Panc1 (cell line): ENCODE measurements around the gene SLC25A13. TPM values are rescaled to one million over a fixed set of nuclear protein-coding genes. Genes with fewer than 3 reads are reported as not detected.

ENCODE experiments used
- ATAC-seq: fragments of 200-7000 bp; cut with Tn5 transposase; 2 replicates; pipeline ENCODE4 v1.9.1; 2020; ENCODE audit warnings: mild to moderate bottlenecking, moderate library complexity
- BruUV-seq: library from RNA; stranded (reverse); fragments of 400-500 nt; replicated peaks from 2 replicates; lab custom pipeline; 2021; lab: Mats Ljungman, UMichigan
- CTCF ChIA-PET: fragments of 300-600 bp; sonication (Branson Sonifier 250); formaldehyde crosslinking; loops from one replicate; lab custom pipeline; 2022; ENCODE audit warnings: antibody characterized with exemption; lab: Charles Lee
- POLR2A ChIA-PET: fragments of 300-600 bp; sonication (Branson Sonifier 250); formaldehyde crosslinking; loops from one replicate; lab custom pipeline; 2022; ENCODE audit warnings: antibody characterized with exemption; lab: Charles Lee
- DNase-seq: peaks from one replicate; pipeline ENCODE4 v3.0.0-alpha.2; 2010; ENCODE audit warnings: low read depth, low spot score
- H3K27ac ChIP-seq: 2 replicates; pipeline ENCODE4 v1.5.1; 2011; ENCODE audit warnings: mild to moderate bottlenecking, low read length, inconsistent platforms
- H3K27me3 ChIP-seq: fragments of 200-500 bp; sonication (Bioruptor generic); 2 replicates; pipeline ENCODE4 v1.6.0; 2014; ENCODE audit warnings: low read length, inconsistent platforms; ENCODE audit not compliant: control insufficient read depth, insufficient read depth
- H3K36me3 ChIP-seq: fragments of 200-500 bp; sonication (Bioruptor generic); 2 replicates; pipeline ENCODE4 v1.5.1; 2014; ENCODE audit warnings: inconsistent platforms, mild to moderate bottlenecking, low read length, moderate library complexity; ENCODE audit not compliant: control insufficient read depth, insufficient read depth
- H3K4me1 ChIP-seq: 2 replicates; pipeline ENCODE4 v1.5.1; 2011; ENCODE audit warnings: inconsistent platforms, mild to moderate bottlenecking, low read length, moderate library complexity; ENCODE audit not compliant: control insufficient read depth, insufficient read depth
- H3K4me3 ChIP-seq, 2 experiments: 2 replicates each; pipeline ENCODE4 v1.5.1; 2011 to 2012; ENCODE audit warnings: low read depth in 2 of 2, low read length in 2 of 2, mild to moderate bottlenecking in 2 of 2, inconsistent platforms in 1 of 2, moderate library complexity in 1 of 2
- H3K9me3 ChIP-seq: fragments of 200-500 bp; sonication (Bioruptor generic); 2 replicates; pipeline ENCODE4 v1.5.1; 2014; ENCODE audit warnings: low read depth, mild to moderate bottlenecking, inconsistent platforms, low read length, moderate library complexity; ENCODE audit not compliant: control insufficient read depth, insufficient read depth
- CTCF ChIP-seq: fragments of 450-650 bp; IDR thresholded peaks from 2 replicates; pipeline ENCODE4 v1.5.1; 2017; ENCODE audit warnings: mild to moderate bottlenecking
- POLR2AphosphoS5 ChIP-seq: IDR thresholded peaks from 2 replicates; pipeline ENCODE4 v1.6.1; 2012; ENCODE audit warnings: mild to moderate bottlenecking, low read depth, low read length, moderate library complexity
- REST ChIP-seq, 2 experiments: IDR thresholded peaks; 2 replicates each; pipeline ENCODE4 v1.6.1; 2011 to 2012; ENCODE audit warnings: low read depth in 2 of 2, control low read depth in 1 of 2, low read length in 1 of 2, mild to moderate bottlenecking in 1 of 2, moderate library complexity in 1 of 2; ENCODE audit not compliant: insufficient read depth in 1 of 2
- SIN3A ChIP-seq: IDR thresholded peaks from 2 replicates; pipeline ENCODE4 v1.6.1; 2012; ENCODE audit warnings: low read depth, mild to moderate bottlenecking, low read length, moderate library complexity, borderline replicate concordance; ENCODE audit not compliant: insufficient read depth
- TCF7L2 ChIP-seq: IDR thresholded peaks from 2 replicates; pipeline ENCODE4 v1.6.1; 2011; ENCODE audit warnings: mild to moderate bottlenecking, low read depth, low read length, inconsistent platforms
- in situ Hi-C: cut with HindIII; loops from 2 replicates; pipeline ENCODE4 v1.10.0; 2016; ENCODE audit warnings: low sequenced_read_pairs, low pct_unique_long_range_greater_than_20kb
- intact Hi-C: fragments of 100-400 bp; cut with micrococcal nuclease; formaldehyde crosslinking; loops from one replicate; pipeline ENCODE4 v1.10.0; 2022; ENCODE audit not compliant: unreplicated experiment
- total RNA-seq: library from RNA; stranded (reverse); gene quantifications from one replicate; pipeline ENCODE4 v1.2.1, GENCODE V29; 2021; ENCODE audit not compliant: unreplicated experiment

SLC25A13 gene
- total RNA-seq, 1 experiment from 2014 or later: 69.4 TPM

- Histone ChIP-seq H3K9me3 (no peaks in the 10 kb centered on the region), H3K4me1 (no peaks in the 10 kb centered on the region), H3K27ac (no peak overlapping the region), H3K27me3 (no peaks in the 10 kb centered on the region), H3K4me3 (no peak overlapping the region), H3K36me3 (no peaks in the 10 kb centered on the region)
- in situ Hi-C loops (no loop called here), intact Hi-C loops (no loop called here)
- DNase-seq: no peak
- ChIA-PET POLR2A (no interaction called here), CTCF (no interaction called here)
- TF ChIP-seq CTCF: no peak
- TF ChIP-seq POLR2AphosphoS5: no peak
- no peak for TF ChIP-seq SIN3A
- no peak for TF ChIP-seq TCF7L2
- TF ChIP-seq REST (IDR thresholded peaks at IDR 0.05; ENCODE audit: insufficient read depth in 1 of 2, low read depth in 2 of 2, low read length in 1 of 2): no peak
- no TSS peak for BruUV-seq
- no peak for ATAC-seq
Observed at GRCh38 chr7:96250776-96251361, 71.0 kb downstream of the SLC25A13 start.

GRCh38 chr7:96248405-96248804 lies 73.5 kb downstream of the SLC25A13 start:
- Histone ChIP-seq H3K4me3 (no peak overlapping the region), H3K36me3 (no peaks in the 10 kb centered on the region), H3K9me3 (no peaks in the 10 kb centered on the region), H3K27me3 (no peaks in the 10 kb centered on the region), H3K27ac (no peak overlapping the region), H3K4me1 (no peaks in the 10 kb centered on the region)
- DNase-seq (no peak), ATAC-seq (no peak)
- POLR2A ChIA-PET: interaction anchor here (0.6 kb wide), 1 partner anchor 16 kb away, joined by 8 read pairs; no protein-coding TSS in a partner anchor
- BruUV-seq: no TSS peak
- TF ChIP-seq REST (IDR thresholded peaks at IDR 0.05; ENCODE audit: insufficient read depth in 1 of 2, low read depth in 2 of 2, low read length in 1 of 2) (no peak), POLR2AphosphoS5 (no peak), CTCF (no peak), SIN3A (no peak), TCF7L2 (no peak)
- intact Hi-C loops (no loop called here), in situ Hi-C loops (no loop called here)
- CTCF ChIA-PET: no interaction called here
